Uterus (tissue), 2 donors: ENCODE measurements around the gene HOXA13.

ENCODE experiments used
- POLR2A ChIP-seq, 2 donors: fragments of 450-650 bp; IDR thresholded peaks; one replicate each; pipeline ENCODE4 v1.6.1; 2016; ENCODE audit warnings: antibody characterized with exemption in 2 of 2, mild to moderate bottlenecking in 1 of 2, moderate library complexity in 1 of 2
- TF ChIP-seq, protein P1 (sequence below), 4 experiments: fragments of 200-600 bp in 2 of 4; fragments of 450-650 bp in 2 of 4; sonication (generic) in 2 of 4; IDR thresholded peaks; one replicate each; pipeline ENCODE4 v1.5.1; 2016 to 2019; ENCODE audit warnings: antibody characterized with exemption in 4 of 4, mild to moderate bottlenecking in 2 of 4, moderate library complexity in 1 of 4

GRCh38 chr7:27211764-27212204, 11.9 kb upstream of the HOXA13 start:
- TF ChIP-seq POLR2A (IDR thresholded peaks at IDR 0.05) = no peak
- TF ChIP-seq, protein P1, sequence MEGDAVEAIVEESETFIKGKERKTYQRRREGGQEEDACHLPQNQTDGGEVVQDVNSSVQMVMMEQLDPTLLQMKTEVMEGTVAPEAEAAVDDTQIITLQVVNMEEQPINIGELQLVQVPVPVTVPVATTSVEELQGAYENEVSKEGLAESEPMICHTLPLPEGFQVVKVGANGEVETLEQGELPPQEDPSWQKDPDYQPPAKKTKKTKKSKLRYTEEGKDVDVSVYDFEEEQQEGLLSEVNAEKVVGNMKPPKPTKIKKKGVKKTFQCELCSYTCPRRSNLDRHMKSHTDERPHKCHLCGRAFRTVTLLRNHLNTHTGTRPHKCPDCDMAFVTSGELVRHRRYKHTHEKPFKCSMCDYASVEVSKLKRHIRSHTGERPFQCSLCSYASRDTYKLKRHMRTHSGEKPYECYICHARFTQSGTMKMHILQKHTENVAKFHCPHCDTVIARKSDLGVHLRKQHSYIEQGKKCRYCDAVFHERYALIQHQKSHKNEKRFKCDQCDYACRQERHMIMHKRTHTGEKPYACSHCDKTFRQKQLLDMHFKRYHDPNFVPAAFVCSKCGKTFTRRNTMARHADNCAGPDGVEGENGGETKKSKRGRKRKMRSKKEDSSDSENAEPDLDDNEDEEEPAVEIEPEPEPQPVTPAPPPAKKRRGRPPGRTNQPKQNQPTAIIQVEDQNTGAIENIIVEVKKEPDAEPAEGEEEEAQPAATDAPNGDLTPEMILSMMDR (IDR thresholded peaks at IDR 0.05) = no peak
